ENCODE measurements around the gene PFN1.

The PFN1 gene

GRCh38 chr17:4895657-4896331 lies 52.5 kb downstream of the PFN1 start:
- DNase-seq = no peak

Measured in AML-193 (cell line).